SK-N-SH treated with all-trans-retinoic acid at 6 μM for 48 hours (cell line): ENCODE data around the gene NPAS3.

Experiments
- BACH2 ChIP-seq: fragments of 250-450 bp; sonication (Bioruptor Pico); IDR thresholded peaks from 2 replicates; pipeline ENCODE4 v1.9.0; 2021; ENCODE audit warnings: mild to moderate bottlenecking, borderline replicate concordance
- CREB5 ChIP-seq: fragments of 250-450 bp; sonication (Bioruptor Pico); IDR thresholded peaks from 2 replicates; pipeline ENCODE4 v1.5.1; 2020; ENCODE audit warnings: low read depth, mild to moderate bottlenecking, moderate library complexity
- CSDC2 ChIP-seq: fragments of 250-450 bp; sonication (Bioruptor Pico); IDR thresholded peaks from 2 replicates; pipeline ENCODE4 v1.5.0; 2020; ENCODE audit warnings: mild to moderate bottlenecking, moderate library complexity
- ESRRG ChIP-seq: fragments of 250-450 bp; sonication (Bioruptor Pico); IDR thresholded peaks from 2 replicates; pipeline ENCODE4 v1.6.1; 2021; ENCODE audit warnings: mild to moderate bottlenecking
- GLIS3 ChIP-seq: fragments of 250-450 bp; sonication (Bioruptor Pico); IDR thresholded peaks from 2 replicates; pipeline ENCODE4 v1.5.0; 2020; ENCODE audit warnings: mild to moderate bottlenecking, moderate library complexity
- OSR1 ChIP-seq: fragments of 250-450 bp; sonication (Bioruptor Pico); IDR thresholded peaks from 2 replicates; pipeline ENCODE4 v1.8.0; 2022; ENCODE audit warnings: moderate library complexity, mild to moderate bottlenecking, inconsistent platforms
- RARB ChIP-seq: fragments of 250-450 bp; sonication (Bioruptor Pico); IDR thresholded peaks from 2 replicates; pipeline ENCODE4 v1.8.0; 2021; ENCODE audit warnings: mild to moderate bottlenecking, moderate library complexity
- ZC3H10 ChIP-seq: fragments of 250-450 bp; sonication (Bioruptor Pico); IDR thresholded peaks from 2 replicates; pipeline ENCODE4 v1.5.1; 2021; ENCODE audit warnings: mild to moderate bottlenecking, moderate library complexity
- ZFP3 ChIP-seq: fragments of 250-450 bp; sonication (Bioruptor Pico); IDR thresholded peaks from 2 replicates; pipeline ENCODE4 v1.5.0; 2020; ENCODE audit warnings: mild to moderate bottlenecking, moderate library complexity
- ZNF565 ChIP-seq: fragments of 450-650 bp; formaldehyde crosslinking; conservative IDR thresholded peaks from 2 replicates; pipeline ENCODE4 v1.5.0; 2020; ENCODE audit warnings: low read depth, mild to moderate bottlenecking, moderate library complexity
- TF ChIP-seq, protein P1 (sequence below): fragments of 250-450 bp; sonication (Bioruptor Pico); IDR thresholded peaks from 2 replicates; pipeline ENCODE4 v1.8.0; 2020; ENCODE audit warnings: mild to moderate bottlenecking, moderate library complexity, borderline replicate concordance

DNA sequence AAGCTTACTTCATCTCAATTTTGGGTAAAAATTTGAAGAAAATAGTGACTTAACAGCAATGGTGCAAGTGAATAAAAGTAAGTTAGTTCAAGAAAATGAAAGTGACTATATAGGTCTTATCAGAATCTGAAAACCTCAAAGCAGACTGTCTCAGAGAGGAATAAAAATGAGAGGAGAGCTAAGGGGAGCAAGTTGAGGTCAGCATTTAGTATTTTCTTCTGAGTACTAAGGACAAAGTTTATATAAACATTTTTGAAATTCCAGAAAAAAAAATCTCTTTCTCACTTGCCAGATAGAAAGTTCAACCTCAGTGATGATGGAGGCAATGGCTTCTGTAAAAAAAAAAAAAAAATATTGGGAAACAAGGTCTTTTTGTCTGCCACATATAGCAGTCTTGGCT lies 414.1 kb downstream of the NPAS3 start:
- TF ChIP-seq GLIS3 (no peak), RARB (CRISPR knock-in tag) (no peak), ZFP3 (CRISPR knock-in tag) (no peak), CSDC2 (no peak), ESRRG (CRISPR knock-in tag) (no peak), CREB5 (CRISPR knock-in tag) (no peak), ZC3H10 (CRISPR knock-in tag) (no peak), BACH2 (no peak), OSR1 (CRISPR knock-in tag) (no peak), ZNF565 (no peak)
- TF ChIP-seq, protein P1, sequence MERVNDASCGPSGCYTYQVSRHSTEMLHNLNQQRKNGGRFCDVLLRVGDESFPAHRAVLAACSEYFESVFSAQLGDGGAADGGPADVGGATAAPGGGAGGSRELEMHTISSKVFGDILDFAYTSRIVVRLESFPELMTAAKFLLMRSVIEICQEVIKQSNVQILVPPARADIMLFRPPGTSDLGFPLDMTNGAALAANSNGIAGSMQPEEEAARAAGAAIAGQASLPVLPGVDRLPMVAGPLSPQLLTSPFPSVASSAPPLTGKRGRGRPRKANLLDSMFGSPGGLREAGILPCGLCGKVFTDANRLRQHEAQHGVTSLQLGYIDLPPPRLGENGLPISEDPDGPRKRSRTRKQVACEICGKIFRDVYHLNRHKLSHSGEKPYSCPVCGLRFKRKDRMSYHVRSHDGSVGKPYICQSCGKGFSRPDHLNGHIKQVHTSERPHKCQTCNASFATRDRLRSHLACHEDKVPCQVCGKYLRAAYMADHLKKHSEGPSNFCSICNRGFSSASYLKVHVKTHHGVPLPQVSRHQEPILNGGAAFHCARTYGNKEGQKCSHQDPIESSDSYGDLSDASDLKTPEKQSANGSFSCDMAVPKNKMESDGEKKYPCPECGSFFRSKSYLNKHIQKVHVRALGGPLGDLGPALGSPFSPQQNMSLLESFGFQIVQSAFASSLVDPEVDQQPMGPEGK (CRISPR knock-in tag): no peak
